Measurements from ENCODE around the gene ADCY2. TPM values are rescaled to one million over a fixed set of nuclear protein-coding genes. Genes with fewer than 3 reads are reported as not detected.

The ADCY2 gene
- total RNA-seq, 4 donors from 2014 or later = 4.8 to 9.1 (median 5.7) TPM

GRCh38 chr5:7412409-7412808 is 16.5 kb downstream of the ADCY2 start:
- peak; percentile 75 for DNase-seq (ENCODE audit: extremely low spot score)
- H3K9me3 ChIP-seq = no peaks in the 10 kb centered on the region
- TF ChIP-seq EP300 (IDR thresholded peaks at IDR 0.05) (no peak), POLR2AphosphoS5 (IDR thresholded peaks at IDR 0.05) (peak in 1 of 2 donors; percentile 16)
- H3K27me3 ChIP-seq = no peaks in the 10 kb centered on the region
- H3K4me1 ChIP-seq = peaks cover 0 to 15% (median 13%) of the 10 kb centered on the region in 4 donors
- 25% methylated on average over 10 of the region's 10 CpGs for WGBS
- H3K4me3 ChIP-seq = peak overlapping the region in 3 of 4 donors; percentile 8 to 31 (median 21)
- no peaks in the 10 kb centered on the region for H3K36me3 ChIP-seq
- intact Hi-C loops (cut with DNase I) = no loop called here
- H3K27ac ChIP-seq (replicated peaks in 1 of 4) = peak overlapping the region in 2 of 4 donors; percentile 40 to 52

DNA sequence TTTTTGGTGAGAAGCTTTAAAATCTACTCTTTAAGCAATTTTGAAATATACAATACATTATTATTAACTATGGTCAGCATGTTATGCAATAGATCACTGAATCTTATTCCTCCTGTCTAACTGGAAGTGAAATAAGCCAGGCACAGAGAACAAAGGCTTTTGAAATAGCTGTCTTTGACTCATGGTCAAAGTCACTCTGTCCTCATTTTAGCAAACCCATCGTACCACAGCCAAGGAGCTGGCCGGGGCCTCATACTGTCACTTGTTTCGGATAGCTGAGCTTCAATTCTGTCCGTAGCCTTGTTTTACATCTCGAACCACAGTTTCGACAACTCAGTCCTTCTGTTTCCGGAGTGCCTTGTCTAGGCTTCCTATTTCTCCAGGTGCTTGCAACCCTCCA is 19.2 kb downstream of the ADCY2 start:
- H3K27me3 ChIP-seq = no peaks in the 10 kb centered on the region
- WGBS = 82% methylated on average over 7 of the region's 7 CpGs
- intact Hi-C loops (cut with DNase I) = no loop called here
- peak; percentile 82 for DNase-seq (ENCODE audit: extremely low spot score)
- no peaks in the 10 kb centered on the region for H3K9me3 ChIP-seq
- H3K4me1 ChIP-seq = peaks cover 0 to 15% (median 13%) of the 10 kb centered on the region in 4 donors
- H3K36me3 ChIP-seq = peaks cover 0 to 7% (median 0%) of the 10 kb centered on the region in 4 donors
- H3K27ac ChIP-seq (replicated peaks in 1 of 4) = no peak overlapping the region
- no peak overlapping the region for H3K4me3 ChIP-seq
- TF ChIP-seq, protein P1, sequence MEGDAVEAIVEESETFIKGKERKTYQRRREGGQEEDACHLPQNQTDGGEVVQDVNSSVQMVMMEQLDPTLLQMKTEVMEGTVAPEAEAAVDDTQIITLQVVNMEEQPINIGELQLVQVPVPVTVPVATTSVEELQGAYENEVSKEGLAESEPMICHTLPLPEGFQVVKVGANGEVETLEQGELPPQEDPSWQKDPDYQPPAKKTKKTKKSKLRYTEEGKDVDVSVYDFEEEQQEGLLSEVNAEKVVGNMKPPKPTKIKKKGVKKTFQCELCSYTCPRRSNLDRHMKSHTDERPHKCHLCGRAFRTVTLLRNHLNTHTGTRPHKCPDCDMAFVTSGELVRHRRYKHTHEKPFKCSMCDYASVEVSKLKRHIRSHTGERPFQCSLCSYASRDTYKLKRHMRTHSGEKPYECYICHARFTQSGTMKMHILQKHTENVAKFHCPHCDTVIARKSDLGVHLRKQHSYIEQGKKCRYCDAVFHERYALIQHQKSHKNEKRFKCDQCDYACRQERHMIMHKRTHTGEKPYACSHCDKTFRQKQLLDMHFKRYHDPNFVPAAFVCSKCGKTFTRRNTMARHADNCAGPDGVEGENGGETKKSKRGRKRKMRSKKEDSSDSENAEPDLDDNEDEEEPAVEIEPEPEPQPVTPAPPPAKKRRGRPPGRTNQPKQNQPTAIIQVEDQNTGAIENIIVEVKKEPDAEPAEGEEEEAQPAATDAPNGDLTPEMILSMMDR (IDR thresholded peaks at IDR 0.05) = no peak
- TF ChIP-seq POLR2A (IDR thresholded peaks at IDR 0.05; ENCODE audit: low read depth) (no peak), EP300 (IDR thresholded peaks at IDR 0.05) (no peak), POLR2AphosphoS5 (IDR thresholded peaks at IDR 0.05) (peak in 1 of 2 donors; percentile 35)

DNA sequence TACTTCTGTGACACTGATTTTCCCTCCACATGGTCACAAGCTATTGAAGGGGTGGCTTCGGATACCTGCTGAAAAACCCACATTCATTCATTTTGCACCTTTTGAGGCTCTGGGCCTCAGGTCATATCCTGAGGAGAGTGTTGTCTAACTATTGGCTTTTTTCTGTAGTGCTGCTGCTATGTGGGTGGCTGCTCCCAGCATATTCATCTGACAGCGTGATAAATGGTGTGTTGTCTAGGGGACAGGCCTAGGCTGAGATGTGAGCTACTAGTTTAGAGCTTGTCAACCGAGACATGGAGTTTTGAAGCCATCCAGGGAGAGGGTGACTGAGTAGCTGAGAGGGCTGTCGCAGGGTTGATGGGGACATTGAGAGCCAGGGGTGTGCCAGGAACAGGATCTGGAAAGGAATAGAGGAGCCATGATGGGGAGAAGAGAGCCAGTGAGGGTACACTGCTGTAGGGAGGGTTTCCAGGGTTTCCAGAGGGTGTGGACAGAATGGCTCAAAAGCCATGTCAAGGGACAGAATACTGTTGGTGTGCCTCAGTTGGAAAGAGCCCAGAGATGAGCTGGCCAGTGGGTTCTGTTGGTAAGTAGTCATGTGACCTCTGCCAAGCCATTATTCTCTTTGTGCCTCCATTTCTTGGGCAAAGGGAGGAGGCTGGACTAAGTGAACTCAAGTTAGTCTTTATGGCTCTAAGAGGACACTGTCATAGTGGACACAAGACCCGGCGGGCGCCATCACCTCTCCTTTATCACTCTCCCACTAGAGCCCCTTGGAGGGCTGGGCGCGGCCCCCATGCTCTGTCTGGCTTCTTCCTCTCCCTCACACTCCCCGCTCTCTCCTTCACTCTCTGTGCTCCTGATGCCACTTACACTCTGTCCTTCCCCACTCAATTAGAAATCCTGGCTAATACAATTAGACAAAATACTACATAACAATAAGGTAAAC is 19.9 kb downstream of the ADCY2 start:
- intact Hi-C loops (cut with DNase I) = no loop called here
- no peak for TF ChIP-seq POLR2A (IDR thresholded peaks at IDR 0.05; ENCODE audit: low read depth)
- TF ChIP-seq EP300 (IDR thresholded peaks at IDR 0.05) = no peak
- TF ChIP-seq POLR2AphosphoS5 (IDR thresholded peaks at IDR 0.05) = no peak
- TF ChIP-seq, protein P1 (IDR thresholded peaks at IDR 0.05) = no peak

GRCh38 chr5:7418276-7418675 is 22.3 kb downstream of the ADCY2 start:
- H3K27me3 ChIP-seq = no peaks in the 10 kb centered on the region
- TF ChIP-seq, protein P1 (IDR thresholded peaks at IDR 0.05) = no peak
- TF ChIP-seq EP300 (IDR thresholded peaks at IDR 0.05) (no peak), POLR2AphosphoS5 (IDR thresholded peaks at IDR 0.05) (no peak), POLR2A (IDR thresholded peaks at IDR 0.05; ENCODE audit: low read depth) (no peak)
- no peak overlapping the region for H3K4me3 ChIP-seq
- H3K27ac ChIP-seq (replicated peaks in 1 of 4) = no peak overlapping the region
- peak; percentile 66 for DNase-seq (ENCODE audit: extremely low spot score)
- H3K9me3 ChIP-seq = no peaks in the 10 kb centered on the region
- intact Hi-C loops (cut with DNase I) = no loop called here
- H3K36me3 ChIP-seq = peaks cover 0 to 7% (median 0%) of the 10 kb centered on the region in 4 donors
- 100% methylated on average over 3 of the region's 3 CpGs for WGBS
- H3K4me1 ChIP-seq = peaks cover 0 to 20% (median 10%) of the 10 kb centered on the region in 4 donors

More for the DNA sequence above, 19.9 kb downstream of the ADCY2 start:
- Histone ChIP-seq H3K4me3 (no peak overlapping the region), H3K27ac (replicated peaks in 1 of 4) (no peak overlapping the region), H3K4me1 (peaks cover 0 to 20% (median 14%) of the 10 kb centered on the region in 4 donors), H3K9me3 (no peaks in the 10 kb centered on the region), H3K27me3 (no peaks in the 10 kb centered on the region), H3K36me3 (peaks cover 0 to 7% (median 0%) of the 10 kb centered on the region in 4 donors)
- DNase-seq (ENCODE audit: extremely low spot score) = peak; percentile 88
- WGBS = 88% methylated on average over 10 of the region's 10 CpGs

- Histone ChIP-seq H3K4me3 (no peak overlapping the region), H3K36me3 (peaks cover 0 to 7% (median 0%) of the 10 kb centered on the region in 4 donors), H3K4me1 (peaks cover 0 to 20% (median 12%) of the 10 kb centered on the region in 4 donors), H3K27ac (replicated peaks in 1 of 4) (no peak overlapping the region), H3K9me3 (no peaks in the 10 kb centered on the region), H3K27me3 (no peaks in the 10 kb centered on the region)
- intact Hi-C loops (cut with DNase I) = no loop called here
- 70% methylated on average over 4 of the region's 4 CpGs for WGBS
- DNase-seq (ENCODE audit: extremely low spot score) = peak; percentile 78
- TF ChIP-seq, protein P1 (IDR thresholded peaks at IDR 0.05) = no peak
- TF ChIP-seq POLR2AphosphoS5 (IDR thresholded peaks at IDR 0.05) (no peak), EP300 (IDR thresholded peaks at IDR 0.05) (no peak), POLR2A (IDR thresholded peaks at IDR 0.05; ENCODE audit: low read depth) (no peak)
Observed at GRCh38 chr5:7419367-7419766, 23.4 kb downstream of the ADCY2 start.
